Glomerular endothelial cell (primary cell): ENCODE data around the gene SIL1. TPM values are rescaled to one million over a fixed set of nuclear protein-coding genes. Genes with fewer than 3 reads are reported as not detected.

ENCODE experiments used
- DNase-seq: peaks from one replicate; pipeline ENCODE4 v3.0.0-alpha.2; 2011; ENCODE audit warnings: low read depth, low spot score; ENCODE audit errors: extremely low read depth
- total RNA-seq: library from RNA; depleted of rRNA; stranded (reverse); fragments of >200 nt; gene quantifications from 2 replicates; pipeline ENCODE4 v1.2.3, GENCODE V29; 2015

SIL1 gene
- total RNA-seq, 1 donor from 2014 or later, result 48.7 TPM

DNA sequence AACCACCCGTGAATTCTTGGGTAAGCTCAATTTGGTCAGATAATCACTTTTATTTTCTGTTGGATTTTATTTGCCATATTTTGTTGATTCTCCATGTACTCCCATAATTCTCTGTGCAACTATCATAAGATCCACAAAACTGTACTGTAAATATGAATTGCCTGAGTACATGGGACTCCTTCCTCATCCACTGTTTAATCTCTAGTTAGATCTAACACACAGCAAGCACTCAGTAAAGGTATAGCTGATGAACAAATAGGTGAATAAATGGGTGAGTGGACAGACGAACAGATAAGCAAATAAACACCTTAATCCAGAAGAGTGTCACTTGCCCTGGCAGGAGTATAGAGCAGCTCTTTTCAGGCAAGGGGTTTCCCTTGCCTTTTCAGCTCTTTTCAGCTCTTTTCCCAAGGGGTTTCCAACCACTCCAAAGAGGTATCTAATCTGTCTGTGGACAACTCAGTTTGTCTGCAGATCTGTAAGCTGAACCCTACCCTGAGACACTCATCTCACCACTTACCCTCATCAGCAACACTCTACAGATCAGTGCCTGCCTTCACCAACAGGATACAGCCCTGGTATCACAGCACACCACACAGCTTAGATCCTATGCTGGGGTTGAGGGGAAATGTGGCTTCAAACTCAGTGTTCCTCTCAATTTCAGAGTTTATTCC is 51.2 kb downstream of the SIL1 start:
- DNase-seq, result no peak

DNA sequence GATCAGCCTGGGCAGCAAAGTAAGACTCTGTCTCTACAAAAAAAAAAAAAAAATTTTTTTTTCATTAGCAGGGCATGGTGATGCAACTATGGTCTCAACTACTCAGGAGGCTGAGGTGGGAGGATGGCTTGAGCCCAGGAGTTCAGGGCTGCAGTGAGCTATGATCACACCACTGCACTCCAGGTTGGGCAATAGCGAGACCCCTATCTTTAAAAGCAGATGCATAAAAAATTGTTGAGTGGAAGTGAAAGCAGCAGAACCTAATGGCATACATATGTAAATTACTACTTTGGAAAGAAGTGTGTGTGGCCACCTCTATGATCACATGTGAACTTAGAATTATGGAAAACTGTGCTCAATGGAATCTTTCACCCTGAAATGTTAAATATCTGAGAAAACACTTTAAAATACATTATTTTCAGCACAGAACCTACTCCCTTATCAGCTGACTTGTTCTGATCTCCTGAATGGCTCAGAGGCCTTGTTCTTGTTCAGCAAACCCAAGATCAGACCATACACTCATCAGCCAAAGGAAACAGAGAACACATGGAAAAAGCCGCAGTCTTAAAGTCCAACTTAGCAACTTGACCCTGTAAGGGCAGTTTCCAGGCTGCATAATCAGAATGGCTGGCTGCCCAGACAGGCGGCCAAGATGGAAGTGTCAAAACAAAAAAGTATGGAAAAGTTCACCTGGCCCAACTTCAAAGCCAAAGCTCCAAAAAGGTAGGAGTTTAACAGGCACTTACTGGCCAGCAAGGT is 56.5 kb downstream of the SIL1 start:
- no peak for DNase-seq

DNA sequence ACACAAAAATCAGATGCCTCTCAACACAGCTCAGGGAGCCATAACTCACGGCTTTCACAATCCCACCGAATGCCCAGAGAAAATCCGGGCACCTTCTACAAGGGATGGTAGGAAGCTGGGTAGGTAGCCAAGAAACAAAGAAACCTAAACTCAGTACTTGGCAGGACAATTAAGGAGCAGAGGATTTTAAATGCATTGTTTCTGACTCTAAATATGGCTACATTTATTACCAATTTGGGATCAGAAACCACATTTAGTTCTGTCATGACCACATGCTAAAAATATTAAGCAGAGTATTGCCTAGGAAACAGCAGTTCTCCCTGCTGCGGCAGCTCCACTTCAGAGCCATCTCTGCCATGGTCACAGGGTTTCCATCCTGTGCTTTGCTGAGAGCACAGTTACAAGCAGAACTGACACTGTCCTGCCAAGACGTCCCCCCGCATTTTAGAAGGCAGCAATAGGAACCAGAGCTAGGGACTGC is 57.5 kb downstream of the SIL1 start:
- no peak for DNase-seq

DNA sequence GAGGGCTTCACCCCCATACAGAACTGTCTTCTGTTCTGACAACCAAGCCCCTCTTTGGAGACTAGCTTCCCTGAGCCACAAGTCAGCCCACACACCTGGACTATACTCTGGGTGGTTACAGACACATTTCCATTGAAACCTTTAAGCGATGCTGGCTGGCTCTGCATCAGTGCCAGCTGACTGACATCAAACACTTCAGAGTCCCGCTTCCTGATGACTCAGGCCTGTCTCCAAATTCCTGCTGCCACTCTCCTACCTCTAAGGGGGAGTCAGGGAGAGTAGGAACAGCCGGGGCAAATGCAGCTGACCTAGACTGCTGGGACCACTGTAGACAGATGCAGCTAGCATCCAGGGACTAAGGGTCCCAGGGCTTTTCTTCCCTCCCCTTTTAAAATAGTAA is 59.4 kb downstream of the SIL1 start:
- no peak for DNase-seq

DNA sequence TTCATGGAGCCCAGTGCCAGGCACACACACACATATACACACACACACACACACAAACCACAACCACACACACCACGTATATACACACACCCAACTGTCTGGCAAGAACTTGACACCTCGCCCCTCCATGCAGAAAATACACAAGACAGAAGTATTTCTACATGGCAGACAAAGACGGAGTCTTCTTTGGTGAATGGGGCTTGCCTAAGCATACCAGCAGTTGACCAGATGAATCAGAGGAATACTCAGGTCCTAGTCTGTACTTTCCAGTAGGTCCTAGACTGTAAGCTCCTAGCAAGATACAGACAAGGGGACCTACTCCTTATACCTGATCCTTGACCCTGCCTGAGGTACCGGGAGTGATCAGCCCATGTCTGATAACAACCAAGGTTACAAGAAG is 60.1 kb downstream of the SIL1 start:
- DNase-seq, result no peak

DNA sequence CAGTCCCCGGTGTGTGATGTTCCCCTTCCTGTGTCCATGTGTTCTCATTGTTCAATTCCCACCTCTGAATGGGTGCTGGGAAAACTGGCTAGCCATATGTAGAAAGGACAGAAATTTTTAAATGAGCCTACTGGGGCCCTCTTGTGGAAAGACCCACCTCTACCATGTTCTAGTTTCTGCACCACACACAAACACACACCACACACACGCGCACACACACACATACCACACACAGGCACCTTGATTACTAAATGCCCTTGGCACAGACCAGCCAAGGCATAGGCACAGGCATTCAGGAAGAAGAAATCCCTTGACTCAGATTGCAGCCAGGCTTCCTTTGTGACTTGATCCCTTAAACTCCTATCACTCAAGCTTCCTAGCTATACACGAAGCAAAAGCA is 60.5 kb downstream of the SIL1 start:
- no peak for DNase-seq

DNA sequence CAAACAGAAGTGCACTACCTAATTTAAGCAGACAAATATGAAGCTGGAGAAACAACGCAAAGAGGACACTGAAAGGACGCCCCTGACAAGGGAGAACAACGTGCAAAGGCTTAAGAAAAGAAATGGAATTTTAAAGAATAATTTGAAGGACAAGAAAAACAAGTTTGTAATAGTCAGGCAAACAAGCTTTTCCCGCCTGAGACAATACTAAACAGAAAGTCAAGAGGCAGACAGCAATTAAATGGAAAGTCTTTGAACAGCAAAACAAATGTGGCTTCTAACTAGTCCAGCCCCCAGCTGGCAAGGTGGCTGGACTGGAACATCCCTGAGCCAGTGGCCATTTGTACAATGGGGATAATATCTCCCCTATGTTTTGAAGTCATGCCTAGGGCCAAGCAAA is 63.3 kb downstream of the SIL1 start:
- DNase-seq, result no peak

DNA sequence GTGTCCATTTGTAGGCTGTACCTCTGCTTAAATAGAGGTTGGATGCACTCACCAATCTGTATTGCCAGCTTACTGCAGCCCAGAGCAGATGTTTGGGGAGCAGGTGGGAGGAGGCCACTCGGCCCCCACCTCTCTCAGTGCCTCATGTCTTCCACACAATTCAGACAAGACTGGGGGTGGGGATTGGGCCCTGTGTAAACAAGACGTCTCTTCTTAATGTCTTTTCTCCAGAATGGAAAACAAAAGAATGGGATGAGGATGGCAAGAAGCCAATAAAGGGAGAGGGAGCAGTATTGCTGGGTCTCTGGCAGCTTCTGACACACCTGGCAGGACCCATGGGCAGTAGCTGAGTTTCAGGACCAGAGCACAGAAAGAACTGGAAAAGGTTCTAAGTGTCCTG is 64.9 kb downstream of the SIL1 start:
- DNase-seq, result no peak

DNA sequence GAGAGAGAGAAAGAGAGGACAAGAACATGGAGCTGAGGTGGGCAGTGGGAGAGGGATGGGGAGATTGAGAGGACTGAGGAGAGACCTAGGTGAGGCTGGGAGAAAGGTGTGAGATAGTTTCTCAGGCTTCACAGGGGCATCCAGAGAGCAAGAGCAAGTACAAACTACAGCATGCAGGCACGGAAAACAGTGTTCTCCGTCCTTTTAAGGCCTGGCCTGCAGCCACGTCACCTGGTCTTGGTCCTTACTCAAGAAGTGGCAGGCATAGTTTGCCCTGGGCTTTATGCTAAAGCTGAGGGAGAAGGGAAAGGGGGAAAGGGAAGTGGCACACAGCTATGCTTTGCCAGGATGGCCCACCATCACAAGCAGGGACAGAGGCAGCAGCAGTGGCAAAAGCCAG is 65.7 kb downstream of the SIL1 start:
- no peak for DNase-seq

DNA sequence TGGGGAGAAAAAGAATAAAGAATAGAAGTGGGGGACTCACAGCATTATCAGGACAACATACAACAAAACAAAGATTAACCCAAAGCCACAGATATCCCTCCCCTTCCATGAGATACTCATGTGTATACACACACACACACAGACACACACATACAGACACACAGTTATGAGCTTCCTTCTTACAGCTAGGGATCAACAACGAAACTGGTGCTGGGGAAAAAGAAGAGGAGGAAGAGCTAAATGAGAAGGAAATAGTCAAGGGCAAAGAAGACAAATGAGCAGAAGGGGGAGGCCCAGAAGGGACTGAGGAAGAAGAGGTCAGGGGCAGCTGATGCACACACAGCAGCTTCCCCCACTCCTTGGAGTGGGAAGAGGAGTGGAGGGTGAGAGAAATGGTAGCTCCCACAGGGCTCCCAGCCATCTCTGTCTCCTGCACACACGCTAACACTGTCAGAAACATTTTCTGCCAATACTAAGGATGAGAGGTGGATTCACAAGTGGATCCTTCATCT is 66.2 kb downstream of the SIL1 start:
- DNase-seq, result no peak

DNA sequence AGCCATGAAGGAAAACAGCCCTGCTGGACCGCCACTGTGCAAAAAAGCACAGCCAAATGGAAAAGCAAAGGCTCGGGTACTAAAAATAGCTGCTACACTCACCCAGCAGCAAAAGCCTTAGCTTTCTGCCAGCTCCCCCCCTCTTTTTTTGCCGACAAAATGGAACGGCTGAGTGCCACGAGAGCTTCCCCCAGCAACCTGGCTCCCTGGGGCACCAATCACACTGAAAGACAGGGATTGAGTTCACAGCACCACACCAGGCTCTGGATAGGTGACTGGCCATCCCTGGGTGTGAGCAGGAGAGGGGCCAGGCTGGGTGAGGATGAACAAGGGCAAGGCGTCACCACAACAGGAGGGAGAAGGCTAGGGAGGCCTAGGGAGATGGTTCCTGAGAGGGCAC is 66.7 kb downstream of the SIL1 start:
- no peak for DNase-seq

DNA sequence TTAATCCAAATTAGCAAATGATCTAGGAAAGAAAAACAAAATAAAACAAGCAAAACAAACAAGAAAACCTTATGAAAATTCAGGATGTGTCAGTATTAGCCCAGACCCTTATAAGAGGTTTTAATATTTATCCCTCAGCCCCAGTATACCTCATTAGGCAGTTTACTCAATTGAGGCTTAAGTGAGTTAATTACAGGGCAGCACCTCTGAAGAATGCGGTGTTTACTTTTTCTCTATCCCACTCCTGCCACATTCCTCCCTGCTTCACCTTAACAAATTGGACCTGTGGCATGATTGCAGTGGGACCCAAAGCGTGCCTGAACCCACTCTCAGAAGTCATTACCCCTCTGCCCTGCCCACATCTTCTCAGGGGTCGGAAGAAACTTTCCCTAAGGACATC is 67.1 kb downstream of the SIL1 start:
- no peak for DNase-seq

DNA sequence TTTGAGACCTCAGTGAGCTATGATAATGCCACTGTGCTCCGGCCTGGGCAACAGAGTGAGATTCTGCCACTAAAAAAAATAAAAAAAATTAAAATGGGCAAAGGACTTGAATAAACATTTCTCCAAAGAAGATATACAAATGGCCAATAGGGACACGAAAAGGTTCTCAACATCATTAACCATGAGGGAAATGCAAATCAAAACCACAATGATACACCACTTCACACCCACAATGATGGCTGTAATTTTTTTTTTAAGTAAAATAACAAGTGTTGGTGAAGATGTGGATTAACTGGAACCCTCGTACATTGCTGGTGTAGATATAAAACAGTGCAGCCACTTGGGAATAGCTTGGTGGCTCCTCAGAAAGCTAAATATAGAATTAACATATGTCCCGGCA is 68.0 kb downstream of the SIL1 start:
- DNase-seq, result no peak

DNA sequence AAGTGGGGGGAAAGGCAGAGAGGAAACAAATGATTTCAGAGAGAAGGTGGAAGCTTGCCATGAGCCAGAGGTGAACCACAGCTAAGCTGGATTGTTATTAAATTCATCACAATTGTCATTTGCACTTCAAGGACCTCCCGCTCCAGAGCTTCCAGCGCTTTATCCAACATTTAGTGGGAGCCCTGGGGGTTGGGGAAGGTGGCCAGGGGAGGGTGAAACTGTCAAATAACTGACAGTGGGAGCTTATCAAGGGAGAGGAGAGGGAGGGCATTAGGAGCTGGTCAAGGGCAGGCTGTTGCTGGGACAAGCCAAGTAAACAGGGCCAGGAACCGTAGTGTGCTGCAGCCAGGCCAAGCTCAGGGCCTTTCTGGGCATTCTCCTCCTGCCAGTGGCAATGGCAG is 71.5 kb downstream of the SIL1 start:
- no peak for DNase-seq

DNA sequence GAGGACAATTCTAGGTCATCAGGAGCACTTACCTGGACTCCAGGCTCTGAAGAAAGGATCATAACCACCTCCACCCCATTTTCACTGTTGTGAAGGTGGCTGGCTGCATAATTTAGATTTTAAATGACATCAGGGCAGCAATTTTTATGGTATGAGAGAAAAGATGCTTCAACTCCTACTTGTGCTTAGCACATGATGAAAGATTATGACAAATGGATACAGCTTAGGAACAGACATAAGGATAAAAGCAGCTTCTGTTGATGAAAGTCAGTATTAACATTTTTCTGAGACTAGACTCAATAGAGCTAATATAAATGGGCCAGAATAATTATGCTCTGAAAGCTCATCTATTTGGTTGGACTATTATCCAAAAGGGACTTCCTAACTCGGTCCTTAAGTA is 72.2 kb downstream of the SIL1 start:
- no peak for DNase-seq

DNA sequence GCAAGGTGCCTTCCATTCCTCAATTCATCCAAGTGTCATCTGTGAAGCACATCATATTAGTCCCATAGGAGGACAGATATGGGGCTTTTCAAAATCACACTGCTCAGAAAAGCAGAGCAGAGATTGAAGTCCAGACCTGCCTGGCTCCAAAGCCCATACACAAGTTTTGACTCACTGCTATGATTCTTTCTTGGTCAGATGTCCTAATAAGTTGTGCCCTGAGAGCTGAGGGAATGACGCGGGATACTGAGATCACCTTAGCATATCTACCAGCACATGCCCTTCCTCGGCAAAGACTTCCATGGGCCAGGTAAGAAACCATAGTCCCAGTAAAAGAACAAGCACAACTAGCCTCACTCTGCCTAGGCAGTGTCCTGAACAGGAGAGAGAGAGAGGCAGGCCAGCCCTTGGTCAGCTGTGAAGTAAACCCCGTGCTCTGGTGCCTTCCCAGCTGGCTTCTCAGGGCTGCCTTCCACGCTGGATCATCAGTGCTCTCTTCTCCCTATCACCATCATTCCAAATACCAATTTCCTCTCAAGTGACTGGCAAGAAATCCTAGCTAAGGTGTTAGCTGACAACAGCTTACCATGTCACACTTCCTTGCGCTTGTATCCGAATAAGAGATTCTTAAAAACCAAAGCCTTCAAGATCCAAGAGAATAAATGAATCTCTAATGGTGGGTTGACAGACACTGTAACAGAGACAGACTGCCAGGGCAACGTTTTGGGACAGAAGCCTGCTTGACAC is 73.2 kb downstream of the SIL1 start:
- DNase-seq, result no peak

DNA sequence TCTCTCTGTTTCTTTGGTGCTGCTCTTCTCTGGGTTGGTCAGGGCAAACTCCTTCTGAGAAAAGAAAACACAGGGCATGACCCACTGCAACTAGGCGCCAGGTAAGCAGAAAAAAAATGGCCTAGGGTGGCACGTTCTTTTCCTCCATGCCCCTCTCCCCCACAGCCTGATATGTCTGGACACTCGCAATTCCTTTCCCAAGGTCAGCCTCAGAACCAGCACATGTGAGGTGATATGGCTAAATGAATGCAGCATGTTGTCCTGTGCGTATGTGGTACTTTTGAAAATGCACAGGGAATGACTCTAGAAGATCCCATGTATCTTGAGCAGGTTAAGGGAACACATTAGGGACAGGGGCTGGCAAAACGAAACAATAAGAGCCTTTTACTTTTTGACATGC is 77.0 kb downstream of the SIL1 start:
- no peak for DNase-seq

DNA sequence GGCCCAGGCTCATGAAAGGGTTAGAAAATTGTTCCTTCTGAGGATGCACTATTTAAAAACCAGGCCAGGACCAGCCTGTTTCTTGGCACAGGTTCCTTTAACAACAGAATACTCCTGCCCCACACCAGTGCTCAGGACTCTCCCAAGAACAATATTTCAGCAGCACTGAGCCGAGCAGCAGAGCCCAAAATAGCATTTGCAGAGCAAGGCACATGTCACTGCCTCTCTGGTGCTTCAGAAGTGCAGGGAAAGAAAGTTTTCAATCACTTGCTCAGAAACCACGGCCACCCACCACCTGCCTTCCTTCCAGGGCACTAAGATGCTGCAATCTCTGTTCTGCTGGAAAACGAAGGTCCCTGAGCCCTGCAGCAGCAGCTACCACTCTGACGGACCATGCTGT is 77.6 kb downstream of the SIL1 start:
- no peak for DNase-seq

DNA sequence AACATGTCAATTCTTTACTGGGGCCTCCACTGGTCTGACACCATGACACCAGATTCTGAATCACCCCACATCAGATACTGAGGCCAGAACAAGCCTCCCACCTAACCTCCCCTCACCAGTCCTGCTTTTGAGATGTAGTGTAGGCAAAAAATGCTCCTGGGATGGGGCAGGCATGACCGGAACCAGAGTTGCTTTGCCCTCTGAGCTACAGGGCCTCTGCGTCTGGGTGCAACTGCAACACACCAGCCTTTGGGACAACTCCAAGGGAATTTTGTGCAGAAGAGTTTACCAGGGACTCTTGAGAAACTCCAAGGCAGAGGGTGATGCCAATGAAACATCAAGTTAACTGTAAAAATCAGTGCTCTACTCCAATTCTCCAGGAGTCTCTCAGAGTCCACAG is 79.4 kb downstream of the SIL1 start:
- no peak for DNase-seq

DNA sequence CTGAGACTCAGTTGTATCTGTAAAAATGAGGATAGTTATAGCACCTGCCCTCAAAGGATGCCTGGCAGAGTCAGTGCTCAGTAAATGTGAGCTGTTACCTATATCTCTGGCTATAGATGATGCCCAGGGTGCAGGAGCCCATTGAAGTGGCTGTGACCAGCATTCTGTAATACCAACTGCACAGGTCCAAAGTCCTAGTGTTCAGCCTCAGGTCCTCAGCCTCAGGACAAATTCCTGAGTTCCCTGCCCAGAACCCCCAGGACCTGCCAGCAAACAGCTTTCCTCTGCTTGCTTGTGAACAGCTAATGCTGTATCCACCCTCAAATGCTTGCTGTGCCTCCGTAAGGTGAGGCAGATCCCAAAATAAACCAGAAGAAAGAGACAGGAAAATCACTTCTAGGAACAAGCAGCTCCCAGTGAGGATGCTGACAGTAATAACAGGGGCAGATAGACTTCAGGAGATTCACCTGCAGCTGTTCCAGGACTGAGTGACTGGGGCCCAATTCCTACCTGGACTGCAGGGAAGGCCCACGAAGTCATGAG is 80.8 kb downstream of the SIL1 start:
- no peak for DNase-seq

DNA sequence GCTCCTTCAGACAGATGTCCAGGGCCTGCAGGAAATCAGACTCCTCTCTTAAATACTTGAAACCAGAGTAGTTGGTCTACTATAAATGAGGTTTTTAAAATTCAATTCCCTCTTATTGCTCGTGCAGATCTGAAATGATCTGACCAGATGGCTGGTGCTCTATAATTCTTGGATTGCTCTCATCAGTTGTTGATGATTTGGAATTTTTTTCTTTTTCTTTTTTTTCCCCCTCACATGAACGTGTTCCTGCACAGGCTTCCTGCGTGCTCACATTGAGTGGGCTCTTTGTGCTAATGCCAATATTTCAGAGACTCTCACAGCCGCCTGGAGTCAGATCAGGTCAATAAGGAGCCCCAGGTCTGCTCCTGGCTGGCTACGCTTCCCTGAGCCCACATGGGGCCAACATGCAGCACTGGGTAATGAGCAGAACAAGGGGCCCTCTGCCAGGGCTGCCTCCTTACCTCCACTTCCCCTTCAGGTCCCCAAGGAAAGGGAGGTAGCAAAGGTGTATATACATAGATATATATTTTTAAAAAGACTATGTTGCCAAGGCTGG is 82.0 kb downstream of the SIL1 start:
- no peak for DNase-seq
